ENCODE data around the gene TP53BP2.

DNA sequence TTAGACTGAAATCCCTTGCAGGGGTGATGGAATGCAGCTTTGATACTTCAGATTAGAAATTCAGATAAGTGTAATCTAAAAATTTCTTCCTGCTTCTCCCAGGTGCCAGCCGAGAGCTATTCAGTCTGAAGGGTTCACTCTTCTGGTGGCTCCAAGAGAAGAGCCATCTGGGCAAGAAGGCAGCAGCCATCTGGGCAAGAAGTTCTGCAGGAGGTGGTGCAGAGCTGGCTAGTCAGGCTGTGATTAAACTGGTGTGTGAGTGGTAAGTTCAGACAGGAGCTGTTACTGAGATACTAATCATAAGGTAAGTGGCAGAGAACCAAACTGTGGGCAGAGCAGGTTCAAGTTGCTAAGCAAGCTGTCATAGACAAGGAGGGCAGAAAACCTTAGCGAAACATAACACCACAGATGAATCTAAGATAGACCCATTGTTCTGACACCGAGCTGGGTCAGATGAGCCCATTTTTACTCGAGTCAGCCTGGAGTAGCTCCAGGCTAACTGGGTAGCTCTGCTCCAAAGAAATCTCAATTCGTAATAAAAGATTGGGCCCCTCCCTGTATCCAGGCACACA is 14.4 kb upstream of the TP53BP2 start:
- no peak for TF ChIP-seq DPF2 (IDR thresholded peaks at IDR 0.05)
- TF ChIP-seq POLR2AphosphoS5 (IDR thresholded peaks at IDR 0.05; ENCODE audit: low read length), result no peak
- no peak for TF ChIP-seq FOXM1 (IDR thresholded peaks at IDR 0.05; ENCODE audit: low read depth, low read length)
- TF ChIP-seq POLR2A (IDR thresholded peaks at IDR 0.05; ENCODE audit: low read depth, low read length), result no peak
- TF ChIP-seq TCF12 (IDR thresholded peaks at IDR 0.05; ENCODE audit: low read depth, low read length), result no peak
- no peak for TF ChIP-seq NKRF (conservative IDR thresholded peaks at IDR 0.05)
- TF ChIP-seq NFIC (IDR thresholded peaks at IDR 0.05; ENCODE audit: low read depth, low read length), result no peak
- TF ChIP-seq STAT3 (IDR thresholded peaks at IDR 0.05; ENCODE audit: low read depth, low read length), result no peak
- no peak for TF ChIP-seq TAF1 (IDR thresholded peaks at IDR 0.05; ENCODE audit: borderline replicate concordance, low read depth, low read length)
- TF ChIP-seq, protein P1, sequence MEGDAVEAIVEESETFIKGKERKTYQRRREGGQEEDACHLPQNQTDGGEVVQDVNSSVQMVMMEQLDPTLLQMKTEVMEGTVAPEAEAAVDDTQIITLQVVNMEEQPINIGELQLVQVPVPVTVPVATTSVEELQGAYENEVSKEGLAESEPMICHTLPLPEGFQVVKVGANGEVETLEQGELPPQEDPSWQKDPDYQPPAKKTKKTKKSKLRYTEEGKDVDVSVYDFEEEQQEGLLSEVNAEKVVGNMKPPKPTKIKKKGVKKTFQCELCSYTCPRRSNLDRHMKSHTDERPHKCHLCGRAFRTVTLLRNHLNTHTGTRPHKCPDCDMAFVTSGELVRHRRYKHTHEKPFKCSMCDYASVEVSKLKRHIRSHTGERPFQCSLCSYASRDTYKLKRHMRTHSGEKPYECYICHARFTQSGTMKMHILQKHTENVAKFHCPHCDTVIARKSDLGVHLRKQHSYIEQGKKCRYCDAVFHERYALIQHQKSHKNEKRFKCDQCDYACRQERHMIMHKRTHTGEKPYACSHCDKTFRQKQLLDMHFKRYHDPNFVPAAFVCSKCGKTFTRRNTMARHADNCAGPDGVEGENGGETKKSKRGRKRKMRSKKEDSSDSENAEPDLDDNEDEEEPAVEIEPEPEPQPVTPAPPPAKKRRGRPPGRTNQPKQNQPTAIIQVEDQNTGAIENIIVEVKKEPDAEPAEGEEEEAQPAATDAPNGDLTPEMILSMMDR (IDR thresholded peaks at IDR 0.05 in 2 of 3, conservative IDR thresholded peaks at IDR 0.05 in 1 of 3; ENCODE audit: control insufficient read depth in 2 of 3, extremely low read depth in 1 of 3, insufficient read depth in 1 of 3, low read depth in 3 of 3, low read length in 3 of 3), result no peak
- no peak for TF ChIP-seq MXI1 (IDR thresholded peaks at IDR 0.05; ENCODE audit: low read depth, low read length)
- TF ChIP-seq BMI1 (IDR thresholded peaks at IDR 0.05; ENCODE audit: borderline replicate concordance), result no peak

Measured in GM12878 (cell line).